Measurements from ENCODE around the gene KIF3B. TPM values are rescaled to one million over a fixed set of nuclear protein-coding genes. Genes with fewer than 3 reads are reported as not detected.

KIF3B gene
- total RNA-seq, 1 experiment from 2014 or later: 49.0 TPM

- no peak for TF ChIP-seq CTCF (IDR thresholded peaks at IDR 0.05; ENCODE audit: insufficient read depth in 1 of 2, low read depth in 1 of 2, low read length in 1 of 2, severe bottlenecking in 1 of 2, unreplicated experiment in 1 of 2)
- Histone ChIP-seq H3K36me3 (ENCODE audit: control insufficient read depth, insufficient read depth, low read length) (peaks cover 9% of the 10 kb centered on the region), H3K27me3 (replicated peaks; ENCODE audit: control insufficient read depth, insufficient read depth, low read length) (no peaks in the 10 kb centered on the region), H3K9me3 (no peaks in the 10 kb centered on the region), H3K4me1 (no peaks in the 10 kb centered on the region), H3K4me3 (ENCODE audit: low read depth, low read length) (no peak overlapping the region)
- Mint-ChIP-seq H3K36me3 (ENCODE audit: insufficient read depth, unreplicated experiment) (peaks cover 45% of the 10 kb centered on the region), H3K9me3 (ENCODE audit: unreplicated experiment) (no peaks in the 10 kb centered on the region), H3K27me3 (ENCODE audit: insufficient read depth, unreplicated experiment) (no peaks in the 10 kb centered on the region), H3K4me3 (ENCODE audit: unreplicated experiment) (no peak overlapping the region), H3K27ac (ENCODE audit: unreplicated experiment) (no peak overlapping the region), H3K4me1 (ENCODE audit: low read depth, unreplicated experiment) (peaks cover 10% of the 10 kb centered on the region)
- ChIA-PET POLR2A (no interaction called here), CTCF (no interaction called here)
- DNase-seq: peak in 1 of 2 experiments; percentile 45
- no TSS peak for BruUV-seq (replicated peaks)
- intact Hi-C loops (cut with micrococcal nuclease; ENCODE audit: unreplicated experiment): no loop called here
These were observed 39.2 kb downstream of the KIF3B start for GRCh38 chr20:32316667-32317066.

- CTCF ChIA-PET: no interaction called here
- peak in 1 of 2 experiments; percentile 19 for DNase-seq
- Mint-ChIP-seq H3K4me3 (ENCODE audit: unreplicated experiment) (no peak overlapping the region), H3K9me3 (ENCODE audit: unreplicated experiment) (no peaks in the 10 kb centered on the region), H3K4me1 (ENCODE audit: low read depth, unreplicated experiment) (peaks cover 10% of the 10 kb centered on the region), H3K36me3 (ENCODE audit: insufficient read depth, unreplicated experiment) (peaks cover 35% of the 10 kb centered on the region), H3K27ac (ENCODE audit: unreplicated experiment) (no peak overlapping the region), H3K27me3 (ENCODE audit: insufficient read depth, unreplicated experiment) (no peaks in the 10 kb centered on the region)
- Histone ChIP-seq H3K36me3 (ENCODE audit: control insufficient read depth, insufficient read depth, low read length) (peaks cover 6% of the 10 kb centered on the region), H3K4me3 (ENCODE audit: low read depth, low read length) (no peak overlapping the region), H3K4me1 (no peaks in the 10 kb centered on the region), H3K27me3 (replicated peaks; ENCODE audit: control insufficient read depth, insufficient read depth, low read length) (no peaks in the 10 kb centered on the region), H3K9me3 (no peaks in the 10 kb centered on the region)
- no peak for TF ChIP-seq CTCF (IDR thresholded peaks at IDR 0.05; ENCODE audit: insufficient read depth in 1 of 2, low read depth in 1 of 2, low read length in 1 of 2, severe bottlenecking in 1 of 2, unreplicated experiment in 1 of 2)
- POLR2A ChIA-PET: no interaction called here
- no TSS peak for BruUV-seq (replicated peaks)
- intact Hi-C loops (cut with micrococcal nuclease; ENCODE audit: unreplicated experiment): no loop called here
These were observed 41.6 kb downstream of the KIF3B start for GRCh38 chr20:32319100-32319499.

- Histone ChIP-seq H3K4me3 (ENCODE audit: low read depth, low read length) (no peak overlapping the region), H3K9me3 (no peaks in the 10 kb centered on the region), H3K27me3 (replicated peaks; ENCODE audit: control insufficient read depth, insufficient read depth, low read length) (no peaks in the 10 kb centered on the region), H3K36me3 (ENCODE audit: control insufficient read depth, insufficient read depth, low read length) (peaks cover 3% of the 10 kb centered on the region), H3K4me1 (peaks cover 9% of the 10 kb centered on the region)
- no TSS peak for BruUV-seq (replicated peaks)
- no peaks in the 10 kb centered on the region for H3K9me3 Mint-ChIP-seq (ENCODE audit: unreplicated experiment)
- no peak for DNase-seq
- H3K4me3 Mint-ChIP-seq (ENCODE audit: unreplicated experiment): no peak overlapping the region
- H3K27me3 Mint-ChIP-seq (ENCODE audit: insufficient read depth, unreplicated experiment): no peaks in the 10 kb centered on the region
- intact Hi-C loops (cut with micrococcal nuclease; ENCODE audit: unreplicated experiment): no loop called here
- POLR2A ChIA-PET: no interaction called here
- H3K4me1 Mint-ChIP-seq (ENCODE audit: low read depth, unreplicated experiment): peaks cover 10% of the 10 kb centered on the region
- CTCF ChIA-PET: interaction anchor here (0.6 kb wide), 1 partner anchor 107 kb away, joined by 5 read pairs; no protein-coding TSS in a partner anchor
- no peak for TF ChIP-seq CTCF (IDR thresholded peaks at IDR 0.05; ENCODE audit: insufficient read depth in 1 of 2, low read depth in 1 of 2, low read length in 1 of 2, severe bottlenecking in 1 of 2, unreplicated experiment in 1 of 2)
- peaks cover 35% of the 10 kb centered on the region for H3K36me3 Mint-ChIP-seq (ENCODE audit: insufficient read depth, unreplicated experiment)
- no peak overlapping the region for H3K27ac Mint-ChIP-seq (ENCODE audit: unreplicated experiment)
These were observed 42.9 kb downstream of the KIF3B start for GRCh38 chr20:32320305-32320704.
